HPDE6-E6E7 (cell line): ENCODE data around the gene VSIR.

Source experiments
- DNase-seq: peaks from one replicate; pipeline ENCODE4 v3.0.0; 2011; ENCODE audit warnings: missing footprints; ENCODE audit errors: extremely low spot score

Gene VSIR

GRCh38 chr10:71747039-71747531 lies 26.2 kb downstream of the VSIR start:
- DNase-seq = no peak

GRCh38 chr10:71746344-71747037 lies 26.8 kb downstream of the VSIR start:
- DNase-seq = no peak

GRCh38 chr10:71745664-71746250 lies 27.6 kb downstream of the VSIR start:
- no peak for DNase-seq

- no peak for DNase-seq
Observed at GRCh38 chr10:71744897-71745663, 28.2 kb downstream of the VSIR start.

GRCh38 chr10:71743866-71744265 lies 29.5 kb downstream of the VSIR start:
- no peak for DNase-seq

GRCh38 chr10:71743089-71743838 lies 30.1 kb downstream of the VSIR start:
- DNase-seq = no peak

- no peak for DNase-seq
Observed at GRCh38 chr10:71742301-71743088, 30.8 kb downstream of the VSIR start.

GRCh38 chr10:71741671-71742070 lies 31.6 kb downstream of the VSIR start:
- no peak for DNase-seq

GRCh38 chr10:71741029-71741428 lies 32.3 kb downstream of the VSIR start:
- DNase-seq = no peak

GRCh38 chr10:71740069-71740653 lies 33.2 kb downstream of the VSIR start:
- peak; percentile 63 for DNase-seq

- no peak for DNase-seq
Observed at GRCh38 chr10:71739358-71739900, 33.9 kb downstream of the VSIR start.

- no peak for DNase-seq
Observed at GRCh38 chr10:71737834-71738197, 35.5 kb downstream of the VSIR start.

- no peak for DNase-seq
Observed at GRCh38 chr10:71737001-71737833, 36.1 kb downstream of the VSIR start.

- no peak for DNase-seq
Observed at GRCh38 chr10:71736570-71736952, 36.8 kb downstream of the VSIR start.

GRCh38 chr10:71735709-71736569 lies 37.4 kb downstream of the VSIR start:
- no peak for DNase-seq

- no peak for DNase-seq
Observed at GRCh38 chr10:71734797-71735196, 38.5 kb downstream of the VSIR start.

GRCh38 chr10:71731791-71732190 lies 41.5 kb downstream of the VSIR start:
- DNase-seq = no peak

- peak; percentile 79 for DNase-seq
Observed at GRCh38 chr10:71729161-71729636, 44.1 kb downstream of the VSIR start.
